HepG2 (cell line): ENCODE results near the gene SYTL3. TPM values are rescaled to one million over a fixed set of nuclear protein-coding genes. Genes with fewer than 3 reads are reported as not detected.

ENCODE experiments used
- AGO2 ChIP-seq: fragments of 200-400 bp; formaldehyde crosslinking; optimal IDR thresholded peaks from 2 replicates; pipeline ENCODE3; 2017; ENCODE audit warnings: mild to moderate bottlenecking, low read depth, low read length, moderate library complexity
- ATF7 ChIP-seq, 2 experiments: fragments of 450-650 bp in 1 of 2; sonication (generic) in 1 of 2; formaldehyde crosslinking in 1 of 2; IDR thresholded peaks; 2 replicates each; pipeline versions ENCODE4 v1.4.0 to v1.6.1; 2016 to 2020; ENCODE audit warnings: antibody characterized with exemption in 1 of 2, mild to moderate bottlenecking in 1 of 2, missing genetic modification reagents in 1 of 2
- ETV5 ChIP-seq: IDR thresholded peaks from 2 replicates; pipeline ENCODE4 v1.6.1; 2018; ENCODE audit warnings: missing biosample characterization, missing genetic modification reagents, inconsistent platforms, borderline replicate concordance
- EZH2 ChIP-seq: conservative IDR thresholded peaks from 2 replicates; pipeline ENCODE4 v1.6.1; 2012; ENCODE audit warnings: mild to moderate bottlenecking, low read depth, low read length, moderate library complexity
- FOSL2 ChIP-seq: sonication (generic); formaldehyde crosslinking; IDR thresholded peaks from 2 replicates; pipeline ENCODE4 v1.4.0; 2020; ENCODE audit warnings: missing genetic modification reagents
- GATAD1 ChIP-seq: IDR thresholded peaks from 2 replicates; pipeline ENCODE4 v1.6.1; 2016; ENCODE audit warnings: missing genetic modification reagents, missing compliant biosample characterization
- MEF2D ChIP-seq: sonication (generic); formaldehyde crosslinking; IDR thresholded peaks from 2 replicates; pipeline ENCODE4 v1.5.1; 2020; ENCODE audit warnings: mild to moderate bottlenecking, missing genetic modification reagents
- MIER2 ChIP-seq: IDR thresholded peaks from 2 replicates; pipeline ENCODE4 v1.6.1; 2016; ENCODE audit warnings: missing biosample characterization, missing genetic modification reagents
- NFIB ChIP-seq: sonication (generic); formaldehyde crosslinking; IDR thresholded peaks from 2 replicates; pipeline ENCODE4 v1.9.0; 2021; ENCODE audit warnings: missing genetic modification reagents, mild to moderate bottlenecking, borderline replicate concordance
- NR2C2 ChIP-seq: sonication (generic); formaldehyde crosslinking; IDR thresholded peaks from 2 replicates; pipeline ENCODE4 v1.4.0; 2020; ENCODE audit warnings: missing genetic modification reagents, mild to moderate bottlenecking, moderate library complexity, borderline replicate concordance
- RXRB ChIP-seq: IDR thresholded peaks from 2 replicates; pipeline ENCODE4 v1.6.1; 2016; ENCODE audit warnings: borderline replicate concordance, missing genetic modification reagents, missing compliant biosample characterization
- SIX1 ChIP-seq: sonication (generic); formaldehyde crosslinking; IDR thresholded peaks from 2 replicates; pipeline ENCODE4 v1.4.0; 2020; ENCODE audit warnings: missing genetic modification reagents, borderline replicate concordance
- THAP11 ChIP-seq: IDR thresholded peaks from 2 replicates; pipeline ENCODE4 v1.6.1; 2016; ENCODE audit warnings: missing biosample characterization, missing genetic modification reagents
- THRA ChIP-seq: sonication (generic); formaldehyde crosslinking; IDR thresholded peaks from 2 replicates; pipeline ENCODE4 v1.4.0; 2020; ENCODE audit warnings: missing genetic modification reagents, borderline replicate concordance
- ZFX ChIP-seq: sonication (generic); formaldehyde crosslinking; IDR thresholded peaks from 2 replicates; pipeline ENCODE4 v1.4.0; 2020; ENCODE audit warnings: mild to moderate bottlenecking, low read depth, missing genetic modification reagents, moderate library complexity
- ZFY ChIP-seq: sonication (generic); formaldehyde crosslinking; IDR thresholded peaks from 2 replicates; pipeline ENCODE4 v1.4.0; 2020; ENCODE audit warnings: missing genetic modification reagents
- ZNF574 ChIP-seq: sonication (generic); formaldehyde crosslinking; IDR thresholded peaks from 2 replicates; pipeline ENCODE4 v1.4.0; 2020; ENCODE audit warnings: missing genetic modification reagents
- ZNF629 ChIP-seq: sonication (generic); formaldehyde crosslinking; conservative IDR thresholded peaks from 2 replicates; pipeline ENCODE4 v1.5.0; 2020; ENCODE audit warnings: missing genetic modification reagents
- ZUFSP ChIP-seq: sonication (generic); formaldehyde crosslinking; IDR thresholded peaks from 2 replicates; pipeline ENCODE4 v1.9.0; 2021; ENCODE audit warnings: missing genetic modification reagents, mild to moderate bottlenecking, borderline replicate concordance
- polyA plus RNA-seq, 8 experiments: library from polyadenylated mRNA; depleted of rRNA in 3 of 8; stranded (reverse) in 7 of 8; unstranded in 1 of 8; fragments of >200 nt; fragmentation: Illumina TruSeq in 4 of 8; extraction: Trizol in 4 of 8; gene quantifications; 2 replicates each; pipeline versions ENCODE4 v1.2.1 to v1.2.3, GENCODE V29; 2011 to 2016; ENCODE audit warnings: low read depth in 4 of 8, missing spikeins in 1 of 8, mixed read lengths in 1 of 8; ENCODE audit not compliant: insufficient read depth in 1 of 8
- total RNA-seq, 5 experiments: library from RNA; depleted of rRNA; stranded (reverse); fragments of >200 nt; fragmentation: Illumina TruSeq; extraction: Trizol; gene quantifications; 2 replicates each; pipeline ENCODE4 v1.2.3, GENCODE V29; 2016; ENCODE audit warnings: low read depth in 1 of 5
- TF ChIP-seq, protein P1 (sequence below): sonication (generic); formaldehyde crosslinking; IDR thresholded peaks from 2 replicates; pipeline ENCODE4 v1.8.1; 2023; ENCODE audit warnings: missing genetic modification reagents, mild to moderate bottlenecking, borderline replicate concordance
- TF ChIP-seq, protein P2 (sequence below): sonication (generic); formaldehyde crosslinking; conservative IDR thresholded peaks from 2 replicates; pipeline ENCODE4 v1.4.0; 2020; ENCODE audit warnings: missing genetic modification reagents

The SYTL3 gene
- total and polyA plus RNA-seq, 2 of the 13 experiments (the other 11 are each of a cell fraction or from before 2014, with no cell fraction given) = 0.11 to 0.28 TPM

GRCh38 chr6:158629367-158630221 is 20.3 kb upstream of the SYTL3 start (continued):
- TF ChIP-seq ATF7 (IDR thresholded peaks at IDR 0.05) = no peak
- TF ChIP-seq ATF7 (CRISPR knock-in tag; IDR thresholded peaks at IDR 0.05) = 0 out of 2 replicates have a peak, but pooled peaks have one; percentile 38
- peak; percentile 47 for TF ChIP-seq ZNF629 (CRISPR knock-in tag)
- TF ChIP-seq AGO2 = peak; percentile 54
- peak; percentile 99 for TF ChIP-seq SIX1 (CRISPR knock-in tag)
- TF ChIP-seq GATAD1 = 0 out of 2 replicates have a peak, but pooled peaks have one; percentile 23
- TF ChIP-seq MEF2D (CRISPR knock-in tag) = peak; percentile 31; the same call in 1 of the 2 replicates
- no peak; the same call in 1 of the 2 replicates for TF ChIP-seq ETV5 (CRISPR knock-in tag)
- TF ChIP-seq NR2C2 (CRISPR knock-in tag) = peak; percentile 90
- TF ChIP-seq, protein P1, sequence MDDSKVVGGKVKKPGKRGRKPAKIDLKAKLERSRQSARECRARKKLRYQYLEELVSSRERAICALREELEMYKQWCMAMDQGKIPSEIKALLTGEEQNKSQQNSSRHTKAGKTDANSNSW (CRISPR knock-in tag) = no peak
- no peak for TF ChIP-seq EZH2
- no peak for TF ChIP-seq NFIB (CRISPR knock-in tag)
- no peak for TF ChIP-seq ZUFSP (CRISPR knock-in tag)
- 0 out of 2 replicates have a peak, but pooled peaks have one; percentile 42 for TF ChIP-seq ZNF574 (CRISPR knock-in tag)
- TF ChIP-seq MIER2 (CRISPR knock-in tag) = 0 out of 2 replicates have a peak, but pooled peaks have one; percentile 18
- TF ChIP-seq THRA (CRISPR knock-in tag) = peak; percentile 92
- peak; percentile 56 for TF ChIP-seq ZFX (CRISPR knock-in tag)
- TF ChIP-seq THAP11 (CRISPR knock-in tag) = peak; percentile 30; the same call in 1 of the 2 replicates
- TF ChIP-seq, protein P2, sequence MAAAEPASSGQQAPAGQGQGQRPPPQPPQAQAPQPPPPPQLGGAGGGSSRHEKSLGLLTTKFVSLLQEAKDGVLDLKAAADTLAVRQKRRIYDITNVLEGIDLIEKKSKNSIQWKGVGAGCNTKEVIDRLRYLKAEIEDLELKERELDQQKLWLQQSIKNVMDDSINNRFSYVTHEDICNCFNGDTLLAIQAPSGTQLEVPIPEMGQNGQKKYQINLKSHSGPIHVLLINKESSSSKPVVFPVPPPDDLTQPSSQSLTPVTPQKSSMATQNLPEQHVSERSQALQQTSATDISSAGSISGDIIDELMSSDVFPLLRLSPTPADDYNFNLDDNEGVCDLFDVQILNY = no peak
- 0 out of 2 replicates have a peak, but pooled peaks have one; percentile 7 for TF ChIP-seq FOSL2 (CRISPR knock-in tag)
- TF ChIP-seq RXRB (CRISPR knock-in tag) = peak; percentile 78
- peak; percentile 24; the same call in 1 of the 2 replicates for TF ChIP-seq ZFY (CRISPR knock-in tag)
